Stomach (tissue), 9 donors: ENCODE results near the gene IL24. TPM values are rescaled to one million over a fixed set of nuclear protein-coding genes. Genes with fewer than 3 reads are reported as not detected.

Experiments used
- DNase-seq, 2 donors: peaks; one replicate each; pipeline versions ENCODE4 v3.0.0 to v3.0.0-alpha.2; 2013 to 2019
- H3K27ac ChIP-seq, 5 donors: fragments of 200-600 bp in 4 of 5; sonication (generic) in 4 of 5; one replicate each; pipeline ENCODE4 v1.5.1; 2013 to 2019; ENCODE audit warnings: mild to moderate bottlenecking in 1 of 5, moderate library complexity in 1 of 5
- H3K27me3 ChIP-seq, 3 donors: fragments of 200-600 bp; sonication (generic); one replicate each; pipeline ENCODE4 v1.5.1; 2017 to 2019; ENCODE audit warnings: mixed run types in 1 of 3
- H3K36me3 ChIP-seq, 4 donors: fragments of 200-600 bp; sonication (generic); 1 replicate in 3 of 4; 2 replicates in 1 of 4; pipeline ENCODE4 v1.5.1; 2016 to 2019
- H3K4me1 ChIP-seq, 4 donors: fragments of 200-600 bp; sonication (generic); one replicate each; pipeline ENCODE4 v1.5.1; 2016 to 2019
- H3K4me3 ChIP-seq, 4 donors: fragments of 200-600 bp; sonication (generic) in 3 of 4; one replicate each; pipeline ENCODE4 v1.5.1; 2016 to 2019; ENCODE audit warnings: mild to moderate bottlenecking in 1 of 4
- H3K9me3 ChIP-seq, 4 donors: fragments of 200-600 bp; sonication (generic); one replicate each; pipeline ENCODE4 v1.5.1; 2016 to 2019
- EP300 ChIP-seq: sonication (generic); formaldehyde crosslinking; IDR thresholded peaks from one replicate; pipeline ENCODE4 v1.6.1; 2017; ENCODE audit warnings: antibody characterized with exemption
- POLR2A ChIP-seq, 4 donors: fragments of 450-650 bp; IDR thresholded peaks; one replicate each; pipeline ENCODE4 v1.6.1; 2016; ENCODE audit warnings: antibody characterized with exemption in 4 of 4, control low read depth in 2 of 4, mild to moderate bottlenecking in 1 of 4, moderate library complexity in 1 of 4
- POLR2AphosphoS5 ChIP-seq, 3 donors: sonication (generic); formaldehyde crosslinking; IDR thresholded peaks; one replicate each; pipeline ENCODE4 v1.6.1; 2016; ENCODE audit warnings: antibody characterized with exemption in 3 of 3
- WGBS, 5 donors: extraction: QIAGEN DNeasy Blood & Tissue Kit in 3 of 5; methylation state at CpG; one replicate each; pipeline versions ENCODE4 v1.1.5 to v1.1.7; 2013 to 2018; 5-methylcytosine and 5-hydroxymethylcytosine counted together
- intact Hi-C: fragments of 100-400 bp; cut with DNase I; formaldehyde crosslinking; loops from one replicate; pipeline ENCODE4 v1.15.1; 2023; ENCODE audit warnings: low total_unique reads
- polyA plus RNA-seq, 3 donors: library from polyadenylated mRNA; stranded (reverse); fragments of 200-250 nt; gene quantifications; one replicate each; pipeline ENCODE4 v1.2.3, GENCODE V29; 2013
- total RNA-seq, 5 donors: library from RNA; depleted of rRNA; stranded (reverse); fragments of >200 nt; gene quantifications; one replicate each; pipeline versions ENCODE4 v1.1.0 to v1.2.3, GENCODE V29; 2014 to 2016
- TF ChIP-seq, protein P1 (sequence below), 7 experiments: fragments of 450-650 bp in 4 of 7; fragments of 200-600 bp in 3 of 7; sonication (generic) in 3 of 7; IDR thresholded peaks; one replicate each; pipeline ENCODE4 v1.5.1; 2016 to 2019; ENCODE audit warnings: antibody characterized with exemption in 7 of 7, control low read depth in 2 of 7, mild to moderate bottlenecking in 1 of 7
- donor health status: healthy with polysubstance abuse.
- donor health status: Bipolar disorder and iron deficiency.
- donor health status: healthy.

Gene IL24
- total and polyA plus RNA-seq, 8 donors = 1.00 TPM; not detected in 7

DNA sequence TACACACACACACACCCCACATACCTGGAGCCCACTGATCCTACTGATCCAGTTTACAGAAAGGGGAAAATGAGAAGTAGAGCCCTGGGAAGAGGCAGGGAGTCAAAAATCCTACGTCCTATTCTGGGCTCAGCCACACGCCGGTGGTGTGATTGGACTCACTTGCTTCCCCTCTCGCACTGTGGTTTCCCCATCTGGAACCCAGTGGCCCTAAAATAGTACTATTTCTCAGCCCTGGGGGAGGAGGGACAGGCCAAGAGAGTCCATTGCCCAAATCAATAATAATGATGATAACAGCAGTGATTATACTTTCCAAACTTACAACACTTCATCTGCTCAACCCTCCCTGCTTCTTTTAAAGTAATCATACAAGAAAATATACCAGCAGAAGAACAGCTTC, 52.0 kb downstream of the IL24 start:
- Histone ChIP-seq H3K27me3 (peaks cover 0 to 2% (median 0%) of the 10 kb centered on the region in 3 donors), H3K27ac (no peak overlapping the region), H3K9me3 (no peaks in the 10 kb centered on the region), H3K4me1 (peaks cover 22 to 44% (median 28%) of the 10 kb centered on the region in 4 donors), H3K4me3 (no peak overlapping the region), H3K36me3 (no peaks in the 10 kb centered on the region)
- 49 to 89% (median 84%) methylated on average over 4 of the region's 4 CpGs for WGBS, 5 donors
- no peak for DNase-seq
- no peak for TF ChIP-seq POLR2A (IDR thresholded peaks at IDR 0.05)
- TF ChIP-seq, protein P1, sequence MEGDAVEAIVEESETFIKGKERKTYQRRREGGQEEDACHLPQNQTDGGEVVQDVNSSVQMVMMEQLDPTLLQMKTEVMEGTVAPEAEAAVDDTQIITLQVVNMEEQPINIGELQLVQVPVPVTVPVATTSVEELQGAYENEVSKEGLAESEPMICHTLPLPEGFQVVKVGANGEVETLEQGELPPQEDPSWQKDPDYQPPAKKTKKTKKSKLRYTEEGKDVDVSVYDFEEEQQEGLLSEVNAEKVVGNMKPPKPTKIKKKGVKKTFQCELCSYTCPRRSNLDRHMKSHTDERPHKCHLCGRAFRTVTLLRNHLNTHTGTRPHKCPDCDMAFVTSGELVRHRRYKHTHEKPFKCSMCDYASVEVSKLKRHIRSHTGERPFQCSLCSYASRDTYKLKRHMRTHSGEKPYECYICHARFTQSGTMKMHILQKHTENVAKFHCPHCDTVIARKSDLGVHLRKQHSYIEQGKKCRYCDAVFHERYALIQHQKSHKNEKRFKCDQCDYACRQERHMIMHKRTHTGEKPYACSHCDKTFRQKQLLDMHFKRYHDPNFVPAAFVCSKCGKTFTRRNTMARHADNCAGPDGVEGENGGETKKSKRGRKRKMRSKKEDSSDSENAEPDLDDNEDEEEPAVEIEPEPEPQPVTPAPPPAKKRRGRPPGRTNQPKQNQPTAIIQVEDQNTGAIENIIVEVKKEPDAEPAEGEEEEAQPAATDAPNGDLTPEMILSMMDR (IDR thresholded peaks at IDR 0.05) = no peak
- TF ChIP-seq EP300 = no peak
- TF ChIP-seq POLR2AphosphoS5 (IDR thresholded peaks at IDR 0.05) = no peak
- intact Hi-C loops = no loop called here

DNA sequence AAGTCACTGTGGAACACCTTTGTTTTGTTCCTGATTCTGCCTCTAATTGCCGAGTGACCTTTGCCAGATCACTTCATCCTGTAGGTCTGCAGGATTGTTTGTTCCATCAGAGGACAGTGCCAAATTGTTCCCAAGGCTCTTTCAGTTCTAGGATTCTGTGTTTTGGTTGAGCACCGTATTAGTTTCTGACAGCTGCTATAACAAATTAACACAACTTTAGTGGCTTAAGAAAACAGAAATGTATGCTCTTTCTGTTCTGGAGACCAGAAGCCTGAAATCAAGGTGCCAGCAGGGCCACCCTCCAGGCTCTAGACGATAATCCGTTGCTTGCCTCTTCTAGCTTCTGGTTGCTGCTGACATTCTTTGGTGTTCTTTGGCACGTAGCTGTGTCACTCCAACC, 52.4 kb downstream of the IL24 start:
- no peak overlapping the region for H3K27ac ChIP-seq
- intact Hi-C loops = no loop called here
- H3K4me1 ChIP-seq = peaks cover 25 to 48% (median 32%) of the 10 kb centered on the region in 4 donors
- DNase-seq = no peak
- H3K27me3 ChIP-seq = no peaks in the 10 kb centered on the region
- WGBS, 5 donors = 91 to 93% (median 91%) methylated on average over 5 of the region's 5 CpGs
- TF ChIP-seq POLR2A (IDR thresholded peaks at IDR 0.05) (no peak), EP300 (no peak), POLR2AphosphoS5 (IDR thresholded peaks at IDR 0.05) (no peak)
- TF ChIP-seq, protein P1 (IDR thresholded peaks at IDR 0.05) = no peak
- H3K9me3 ChIP-seq = no peaks in the 10 kb centered on the region
- no peak overlapping the region for H3K4me3 ChIP-seq
- H3K36me3 ChIP-seq = no peaks in the 10 kb centered on the region

DNA sequence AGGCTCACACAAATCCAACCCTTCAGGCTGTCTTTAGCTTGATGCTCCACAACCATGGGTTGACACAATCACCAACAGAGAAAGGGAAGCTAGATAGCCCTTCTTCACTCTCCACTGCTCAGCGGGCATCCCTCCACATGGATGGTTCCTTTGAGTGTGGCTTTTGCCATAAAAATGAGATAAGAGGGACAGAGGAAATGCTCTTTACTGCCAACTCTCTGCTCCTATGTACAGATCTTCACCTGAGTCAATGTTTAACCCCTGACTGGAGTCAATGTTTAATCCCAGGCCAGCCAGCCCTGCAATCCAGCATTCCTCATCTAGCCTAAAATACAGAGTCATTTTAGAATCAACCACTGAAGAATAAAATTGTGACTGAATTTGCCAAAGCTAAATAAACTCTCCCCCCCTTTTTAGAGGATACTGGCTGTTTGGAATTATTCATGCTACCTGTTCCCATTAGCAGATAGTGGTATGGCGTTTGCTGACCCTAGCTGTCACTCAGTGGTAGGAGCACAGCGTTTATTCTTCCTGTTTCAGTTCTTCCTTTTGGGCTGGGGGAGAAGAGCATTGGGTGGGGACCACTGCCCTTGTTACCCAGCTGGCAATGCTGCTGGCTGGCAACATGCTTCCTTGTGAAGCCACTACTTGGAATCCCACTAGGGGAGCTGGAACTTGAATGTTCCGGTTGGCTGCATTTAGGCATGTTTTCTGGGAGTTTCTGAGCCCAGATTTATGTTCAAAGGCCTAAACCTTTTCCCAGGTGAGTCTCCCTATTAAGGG, 54.3 kb downstream of the IL24 start:
- peak in 1 of 2 donors; percentile 60 for DNase-seq
- Histone ChIP-seq H3K4me1 (peaks cover 33 to 65% (median 47%) of the 10 kb centered on the region in 4 donors), H3K27ac (peak overlapping the region in 4 of 5 donors; percentile 2 to 87 (median 72)), H3K4me3 (no peak overlapping the region), H3K27me3 (no peaks in the 10 kb centered on the region), H3K9me3 (no peaks in the 10 kb centered on the region), H3K36me3 (no peaks in the 10 kb centered on the region)
- intact Hi-C loops = no loop called here
- TF ChIP-seq EP300 (no peak), POLR2AphosphoS5 (IDR thresholded peaks at IDR 0.05) (peak in 1 of 3 donors; percentile 13), POLR2A (IDR thresholded peaks at IDR 0.05) (no peak)
- TF ChIP-seq, protein P1 (IDR thresholded peaks at IDR 0.05) = no peak
- WGBS, 5 donors = 43 to 73% (median 49%) methylated on average over 4 of the region's 4 CpGs

DNA sequence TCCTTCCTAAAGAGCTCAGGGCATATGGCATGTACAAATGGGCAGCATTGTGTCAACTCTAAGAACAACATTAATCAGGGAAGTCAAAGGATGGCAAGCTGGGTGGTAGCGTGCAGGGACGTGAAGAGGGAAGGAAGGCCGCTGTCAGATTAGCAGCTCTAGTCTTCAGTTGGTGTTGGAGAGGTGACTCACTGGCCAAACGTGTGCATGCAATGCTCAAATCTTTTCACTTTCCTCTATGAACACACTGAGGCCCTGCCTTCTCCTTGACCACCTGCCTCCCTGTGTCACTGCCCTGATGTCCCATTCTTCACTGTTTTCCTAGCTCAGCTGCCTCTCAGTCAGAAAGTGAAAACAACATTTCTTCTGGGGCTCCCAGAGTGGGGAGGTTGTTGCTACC, 54.9 kb downstream of the IL24 start:
- H3K36me3 ChIP-seq = no peaks in the 10 kb centered on the region
- intact Hi-C loops = no loop called here
- no peak overlapping the region for H3K4me3 ChIP-seq
- peak in 2 of 3 donors; percentile 38 to 52 for TF ChIP-seq POLR2AphosphoS5 (IDR thresholded peaks at IDR 0.05)
- TF ChIP-seq POLR2A (IDR thresholded peaks at IDR 0.05) = no peak
- H3K4me1 ChIP-seq = peaks cover 36 to 58% (median 47%) of the 10 kb centered on the region in 4 donors
- no peaks in the 10 kb centered on the region for H3K27me3 ChIP-seq
- H3K9me3 ChIP-seq = no peaks in the 10 kb centered on the region
- H3K27ac ChIP-seq = peak overlapping the region; percentile 2 to 87 (median 62)
- 26 to 42% (median 37%) methylated on average over 4 of the region's 4 CpGs for WGBS, 5 donors
- DNase-seq = peak; percentile 43 to 65

DNA sequence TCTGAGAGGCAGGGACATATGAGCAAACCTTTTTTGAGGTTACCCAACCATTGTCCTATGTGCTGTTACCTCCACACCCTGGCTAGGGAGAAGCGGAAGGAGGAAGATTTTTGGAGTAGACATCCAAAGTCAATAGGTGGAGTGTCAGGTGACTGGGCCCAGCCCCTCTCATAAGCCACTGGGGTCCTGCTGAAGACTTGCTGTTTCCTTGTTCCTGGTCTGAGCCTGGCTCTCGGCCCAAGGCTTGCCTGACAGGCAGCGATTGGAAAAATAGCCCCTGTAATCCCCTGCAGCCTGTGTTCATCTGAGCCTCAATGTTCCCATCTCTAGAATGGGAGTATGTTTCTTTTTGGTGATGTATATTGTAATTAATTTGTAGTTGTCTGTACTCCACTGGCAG, 55.9 kb downstream of the IL24 start:
- peak overlapping the region; percentile 21 to 87 (median 62) for H3K27ac ChIP-seq
- WGBS, 5 donors = 35 to 61% (median 46%) methylated on average over 2 to 3 of the region's 3 CpGs
- no peak overlapping the region for H3K4me3 ChIP-seq
- no peaks in the 10 kb centered on the region for H3K9me3 ChIP-seq
- no peaks in the 10 kb centered on the region for H3K36me3 ChIP-seq
- no peaks in the 10 kb centered on the region for H3K27me3 ChIP-seq
- peak; percentile 54 to 77 for DNase-seq
- peaks cover 36 to 53% (median 47%) of the 10 kb centered on the region in 4 donors for H3K4me1 ChIP-seq
- intact Hi-C loops = no loop called here
- TF ChIP-seq EP300 (no peak), POLR2AphosphoS5 (IDR thresholded peaks at IDR 0.05) (peak in 2 of 3 donors; percentile 70 to 87)
- TF ChIP-seq, protein P1 (IDR thresholded peaks at IDR 0.05) = no peak
